HG03520 (cell line): ENCODE data around the gene RAD51AP2.

Source experiments
- ATAC-seq: cut with Tn5 transposase; IDR thresholded peaks from one replicate; pipeline ENCODE4 v1.9.1; 2021; ENCODE audit warnings: mild to moderate bottlenecking, moderate library complexity; ENCODE audit not compliant: unreplicated experiment

The RAD51AP2 gene

GRCh38 chr2:17470855-17471641 is 47.2 kb downstream of the RAD51AP2 start:
- ATAC-seq, result peak; percentile 69

- no peak for ATAC-seq
These were observed 57.2 kb downstream of the RAD51AP2 start for GRCh38 chr2:17461087-17461475.
